Right lobe of liver (tissue), 4 donors: Measurements from ENCODE around the gene GJA3.

Experiments
- CTCF ChIP-seq, 4 donors: fragments of 200-600 bp in 3 of 4; fragments of 450-650 bp in 1 of 4; IDR thresholded peaks; one replicate each; pipeline versions ENCODE4 v1.5.1 to v1.8.0; 2016 to 2022; ENCODE audit warnings: antibody characterized with exemption in 4 of 4, mild to moderate bottlenecking in 2 of 4
- POLR2A ChIP-seq: fragments of 450-650 bp; IDR thresholded peaks from one replicate; pipeline ENCODE4 v1.6.1; 2017; ENCODE audit warnings: antibody characterized with exemption, mild to moderate bottlenecking
- donor health status: DM: no; HTN: no; CAD: no.
- donor health status: DM: no; HTN: no; CAD: no.
- donor health status: DM: no; HTN: yes; CAD: no.

GRCh38 chr13:20157151-20157796 lies 3.6 kb downstream of the GJA3 start:
- TF ChIP-seq CTCF (IDR thresholded peaks at IDR 0.05) = no peak
- TF ChIP-seq POLR2A = no peak
